Cardiac fibroblast (primary cell): ENCODE data around the gene SCFD2.

Experiments
- DNase-seq, 2 donors: peaks; one replicate each; pipeline versions ENCODE4 v3.0.0 to v3.0.0-alpha.2; 2010; ENCODE audit warnings: low read depth in 2 of 2
- H3K4me3 ChIP-seq, 2 donors: replicated peaks in 1 of 2; 1 replicate in 1 of 2; 2 replicates in 1 of 2; pipeline ENCODE4 v1.5.1; 2011; ENCODE audit warnings: low read depth in 2 of 2, low read length in 2 of 2, mild to moderate bottlenecking in 2 of 2, moderate library complexity in 1 of 2
- TF ChIP-seq, protein P1 (sequence below): IDR thresholded peaks from one replicate; pipeline ENCODE4 v1.5.1; 2011; ENCODE audit warnings: low read depth, mild to moderate bottlenecking, low read length, inconsistent platforms

SCFD2 gene

DNA sequence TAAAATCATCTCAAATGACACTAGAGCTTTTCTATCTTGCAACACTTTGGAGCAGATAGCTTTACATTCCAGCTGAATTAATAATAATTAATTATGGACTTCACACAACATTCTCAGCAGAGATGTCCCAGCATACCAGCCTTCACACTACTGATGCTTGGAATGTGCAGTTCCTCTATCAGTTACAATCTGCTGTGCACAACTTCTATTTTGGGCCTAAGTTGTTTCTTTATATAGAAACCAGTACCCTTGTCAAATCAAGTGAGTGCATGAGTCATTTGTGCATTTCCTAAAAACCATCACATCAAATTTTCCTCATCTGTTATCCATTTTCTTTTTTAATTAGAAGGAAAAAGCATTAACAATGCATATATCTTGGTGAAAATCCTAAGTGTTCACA is 512.5 kb downstream of the SCFD2 start:
- H3K4me3 ChIP-seq: no peak overlapping the region
- TF ChIP-seq, protein P1, sequence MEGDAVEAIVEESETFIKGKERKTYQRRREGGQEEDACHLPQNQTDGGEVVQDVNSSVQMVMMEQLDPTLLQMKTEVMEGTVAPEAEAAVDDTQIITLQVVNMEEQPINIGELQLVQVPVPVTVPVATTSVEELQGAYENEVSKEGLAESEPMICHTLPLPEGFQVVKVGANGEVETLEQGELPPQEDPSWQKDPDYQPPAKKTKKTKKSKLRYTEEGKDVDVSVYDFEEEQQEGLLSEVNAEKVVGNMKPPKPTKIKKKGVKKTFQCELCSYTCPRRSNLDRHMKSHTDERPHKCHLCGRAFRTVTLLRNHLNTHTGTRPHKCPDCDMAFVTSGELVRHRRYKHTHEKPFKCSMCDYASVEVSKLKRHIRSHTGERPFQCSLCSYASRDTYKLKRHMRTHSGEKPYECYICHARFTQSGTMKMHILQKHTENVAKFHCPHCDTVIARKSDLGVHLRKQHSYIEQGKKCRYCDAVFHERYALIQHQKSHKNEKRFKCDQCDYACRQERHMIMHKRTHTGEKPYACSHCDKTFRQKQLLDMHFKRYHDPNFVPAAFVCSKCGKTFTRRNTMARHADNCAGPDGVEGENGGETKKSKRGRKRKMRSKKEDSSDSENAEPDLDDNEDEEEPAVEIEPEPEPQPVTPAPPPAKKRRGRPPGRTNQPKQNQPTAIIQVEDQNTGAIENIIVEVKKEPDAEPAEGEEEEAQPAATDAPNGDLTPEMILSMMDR: no peak
- peak; percentile 29 to 72 for DNase-seq

DNA sequence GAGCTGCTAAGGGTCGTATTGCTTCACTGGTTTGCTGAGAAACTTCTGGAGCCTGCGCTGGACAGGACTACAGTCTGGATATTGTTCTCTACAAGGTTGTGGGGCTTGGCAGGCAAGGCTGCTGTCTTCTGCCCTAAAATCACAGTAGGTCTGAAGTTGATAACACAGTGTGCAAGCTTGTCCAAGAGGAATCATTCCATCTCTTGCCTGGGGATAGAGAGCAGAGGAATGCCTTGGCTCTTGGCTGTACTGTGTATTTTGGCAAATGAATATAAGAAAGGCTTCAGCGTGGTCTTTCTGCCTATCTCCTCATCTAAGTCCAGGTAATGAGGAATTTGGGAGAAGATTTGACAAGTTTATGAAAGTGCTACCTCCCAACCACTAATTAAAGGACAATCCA is 513.1 kb downstream of the SCFD2 start:
- TF ChIP-seq, protein P1: no peak
- DNase-seq: no peak
- no peak overlapping the region for H3K4me3 ChIP-seq

DNA sequence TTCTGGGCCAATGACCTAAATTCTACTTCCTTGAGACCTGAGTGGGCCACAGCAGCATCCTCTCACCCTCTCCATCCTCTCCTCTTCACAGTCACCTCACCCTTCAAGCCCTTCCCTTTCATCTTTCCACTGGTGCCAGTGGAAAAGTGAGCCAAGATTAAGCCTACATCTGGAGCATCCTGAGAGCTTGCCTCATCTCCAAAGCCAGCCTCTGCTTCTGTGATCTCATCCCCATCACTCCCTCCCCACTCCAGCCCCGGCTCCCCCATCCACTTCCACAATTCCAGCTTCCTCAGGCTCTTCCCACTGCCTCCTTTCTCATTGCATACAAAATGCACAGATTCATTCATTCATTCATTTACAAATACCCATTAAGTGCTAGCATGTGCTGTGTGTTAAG is 513.8 kb downstream of the SCFD2 start:
- no peak for DNase-seq
- H3K4me3 ChIP-seq: no peak overlapping the region
- TF ChIP-seq, protein P1: no peak

DNA sequence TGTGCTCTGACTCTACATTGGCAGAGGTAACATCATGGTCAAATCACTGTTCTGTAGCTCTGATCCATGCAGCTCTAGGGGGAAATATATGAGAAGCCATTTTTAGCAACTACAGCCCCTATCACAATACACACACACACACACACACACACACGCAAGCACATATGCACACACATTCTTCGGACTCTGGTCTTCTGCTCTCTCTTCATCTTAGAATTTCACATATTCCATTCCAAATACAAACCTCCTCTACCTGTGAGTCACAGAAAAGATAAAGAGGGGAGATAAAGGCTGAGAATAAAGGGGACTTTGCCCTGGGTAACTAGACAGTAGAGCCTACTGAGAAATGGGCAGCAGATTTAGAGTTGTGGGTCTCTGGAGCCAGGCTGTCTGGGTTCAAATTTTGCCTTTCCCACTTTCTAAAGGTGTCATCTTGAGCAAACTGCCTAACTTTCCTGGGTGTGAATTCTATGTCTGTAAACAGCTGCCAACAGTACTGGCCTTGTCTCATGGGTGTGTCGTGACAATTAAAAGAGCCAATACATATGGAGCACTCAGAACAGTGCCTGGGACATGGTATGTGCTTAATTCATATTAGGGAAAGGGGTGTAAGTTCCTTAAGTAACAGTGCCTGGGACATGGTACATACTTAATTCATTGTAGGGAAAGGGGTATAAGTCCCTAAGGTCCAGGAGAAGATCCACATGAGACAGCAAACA is 515.3 kb downstream of the SCFD2 start:
- H3K4me3 ChIP-seq: no peak overlapping the region
- TF ChIP-seq, protein P1: no peak
- no peak for DNase-seq

DNA sequence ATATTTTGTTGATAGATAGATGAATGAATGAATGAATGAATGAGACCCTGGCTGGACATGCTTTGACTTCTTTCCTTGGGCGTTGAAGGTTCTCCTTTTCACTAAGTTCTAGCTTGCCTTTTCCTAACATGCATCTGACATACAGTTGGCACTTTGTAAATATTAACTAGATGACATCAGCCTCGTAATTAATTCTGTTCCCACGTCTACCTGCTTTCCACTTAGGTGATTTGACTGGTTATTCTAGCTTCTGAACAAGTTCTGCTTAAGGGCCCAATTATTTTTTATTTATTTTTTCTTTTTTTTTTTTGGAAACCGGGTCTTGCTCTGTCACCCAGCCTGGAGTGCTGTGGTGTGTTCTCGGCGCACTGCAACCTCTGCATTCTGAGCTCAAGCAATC is 517.6 kb downstream of the SCFD2 start:
- H3K4me3 ChIP-seq: no peak overlapping the region
- no peak for DNase-seq
- TF ChIP-seq, protein P1: no peak

DNA sequence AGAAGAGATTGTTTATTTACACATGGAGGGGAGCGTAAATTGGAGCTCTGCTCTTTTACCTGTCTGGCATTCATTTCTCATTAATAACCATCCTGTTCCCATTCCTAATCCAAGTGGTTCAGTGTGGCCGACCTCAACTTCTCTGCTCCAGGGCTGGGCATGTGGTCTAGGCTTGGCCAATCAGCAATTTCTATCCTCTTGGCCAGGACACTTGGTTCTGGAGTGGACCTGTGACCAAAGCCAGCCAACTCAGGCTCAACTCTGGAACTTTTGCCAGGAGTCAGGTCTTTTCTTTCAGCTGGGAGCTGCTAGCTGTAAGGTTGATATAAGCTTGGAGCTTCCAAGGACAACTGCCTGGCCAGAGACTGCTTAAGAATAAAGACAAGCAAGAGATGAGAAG is 519.4 kb downstream of the SCFD2 start:
- TF ChIP-seq, protein P1: no peak
- DNase-seq: no peak
- H3K4me3 ChIP-seq: no peak overlapping the region

DNA sequence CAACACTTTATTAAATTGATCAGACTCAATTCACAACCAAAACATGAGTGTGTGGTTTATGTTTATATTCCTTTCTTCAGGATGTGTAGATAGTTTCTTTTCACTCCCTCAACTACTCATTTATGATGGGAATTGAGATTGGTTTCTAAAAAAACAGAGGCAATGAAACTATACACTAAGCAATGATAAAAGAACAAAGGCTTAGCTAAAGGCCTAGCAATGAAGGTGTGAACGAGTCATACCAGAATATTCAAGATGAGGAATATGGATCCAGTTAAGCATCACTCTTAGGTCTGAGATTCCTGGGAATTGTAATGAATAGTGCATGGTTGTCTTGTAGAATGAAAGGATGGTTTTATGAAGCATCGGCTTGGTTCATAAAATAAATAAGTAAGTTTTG is 521.3 kb downstream of the SCFD2 start:
- DNase-seq: no peak
- TF ChIP-seq, protein P1: no peak
- H3K4me3 ChIP-seq: no peak overlapping the region
